NT2/D1 (cell line): ENCODE data around the gene ABHD11.

Experiments
- SUZ12 ChIP-seq: IDR thresholded peaks from 2 replicates; pipeline ENCODE4 v1.6.1; 2011; ENCODE audit not compliant: insufficient read length, insufficient read depth; ENCODE audit errors: extremely low read depth
- YY1 ChIP-seq: IDR thresholded peaks from 2 replicates; pipeline ENCODE4 v1.6.1; 2011; ENCODE audit not compliant: insufficient read length, insufficient read depth
- ZNF274 ChIP-seq: IDR thresholded peaks from 2 replicates; pipeline ENCODE4 v1.6.1; 2011; ENCODE audit warnings: mild to moderate bottlenecking, low read depth, low read length

DNA sequence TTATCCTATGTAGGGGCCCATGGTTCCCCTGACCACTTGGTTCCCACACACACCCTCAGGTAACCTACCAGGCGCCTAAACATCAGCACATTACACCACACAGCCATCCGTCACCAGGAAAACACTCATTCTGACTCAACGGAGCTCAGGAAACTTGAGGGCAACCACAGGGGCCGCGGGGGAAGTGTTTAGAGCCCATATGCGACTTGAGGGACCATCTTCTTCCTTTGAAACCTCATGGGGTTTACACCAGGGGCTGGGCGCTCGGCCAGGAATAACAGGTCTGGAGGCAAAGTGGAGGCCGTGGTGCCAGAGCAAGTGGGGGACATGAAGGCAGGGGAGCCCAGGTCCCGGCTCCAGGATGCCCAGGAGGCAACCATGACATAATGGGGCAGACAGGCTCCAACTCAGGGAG is 20.6 kb downstream of the ABHD11 start:
- TF ChIP-seq ZNF274 (no peak), YY1 (no peak), SUZ12 (no peak)
